SU-DHL-6 (cell line): ENCODE measurements around the gene CABP4.

ENCODE experiments used
- H2AFZ ChIP-seq: fragments of 200-600 bp; sonication (generic); 2 replicates; pipeline ENCODE4 v1.6.1; 2014; ENCODE audit warnings: low read depth, mild to moderate bottlenecking, moderate library complexity, mixed read lengths, antibody characterized with exemption, low read length; ENCODE audit not compliant: severe bottlenecking
- H3F3A ChIP-seq: fragments of 200-600 bp; shearing (Covaris generic); 2 replicates; pipeline ENCODE4 v1.6.0; 2016; ENCODE audit warnings: antibody characterized with exemption, mild to moderate bottlenecking; ENCODE audit not compliant: insufficient read depth
- H3K27ac ChIP-seq: fragments of 200-600 bp; sonication (generic); 2 replicates; pipeline ENCODE4 v1.5.1; 2016; ENCODE audit warnings: low read depth, mild to moderate bottlenecking, low read length, moderate library complexity, mixed read lengths
- H3K27me3 ChIP-seq: fragments of 200-600 bp; sonication (generic), shearing (Covaris generic); 2 replicates; pipeline ENCODE4 v1.6.0; 2014; ENCODE audit warnings: mild to moderate bottlenecking, low read length
- H3K36me3 ChIP-seq: fragments of 200-600 bp; sonication (generic); 2 replicates; pipeline ENCODE4 v1.6.1; 2014; ENCODE audit warnings: mild to moderate bottlenecking, low read length, mixed read lengths
- H3K4me2 ChIP-seq: fragments of 300-600, 200-600 bp; shearing (Covaris generic), sonication (generic); 2 replicates; pipeline ENCODE4 v1.6.0; 2014; ENCODE audit warnings: low read length, low read depth, mild to moderate bottlenecking; ENCODE audit not compliant: poor library complexity, severe bottlenecking
- H3K4me3 ChIP-seq: fragments of 200-600 bp; sonication (generic); 2 replicates; pipeline ENCODE4 v1.5.1; 2014; ENCODE audit warnings: antibody characterized with exemption, low read length, mild to moderate bottlenecking, mixed read lengths; ENCODE audit not compliant: insufficient read depth, poor library complexity, severe bottlenecking
- H3K79me2 ChIP-seq: fragments of 200-600 bp; sonication (generic); 2 replicates; pipeline ENCODE4 v1.6.1; 2014; ENCODE audit warnings: mild to moderate bottlenecking, low read length, moderate library complexity; ENCODE audit not compliant: insufficient read depth
- H3K9ac ChIP-seq: fragments of 200-600 bp; sonication (generic); 2 replicates; pipeline ENCODE4 v1.7.0; 2014; ENCODE audit warnings: mild to moderate bottlenecking, low read length
- H3K9me2 ChIP-seq: fragments of 200-600 bp; sonication (generic); replicated peaks from 2 replicates; pipeline ENCODE4 v1.6.1; 2014; ENCODE audit warnings: low read length; ENCODE audit not compliant: insufficient read depth
- H3K9me3 ChIP-seq: fragments of 200-600 bp; sonication (generic); 2 replicates; pipeline ENCODE4 v1.6.1; 2014; ENCODE audit warnings: low read length, mixed read lengths; ENCODE audit not compliant: insufficient read depth
- H4K20me1 ChIP-seq: fragments of 200-600 bp; sonication (generic); 2 replicates; pipeline ENCODE4 v1.6.1; 2014; ENCODE audit warnings: low read depth, mild to moderate bottlenecking, antibody characterized with exemption, low read length, moderate library complexity, mixed read lengths
- CTCF ChIP-seq: fragments of 200-600 bp; sonication (generic); IDR thresholded peaks from one replicate; pipeline ENCODE4 v1.5.1; 2017; ENCODE audit warnings: antibody characterized with exemption, mild to moderate bottlenecking, low read length, moderate library complexity; ENCODE audit not compliant: insufficient read depth, poor library complexity, severe bottlenecking
- EZH2phosphoT487 ChIP-seq: fragments of 200-600 bp; sonication (generic), shearing (Covaris generic); conservative IDR thresholded peaks from 2 replicates; pipeline ENCODE4 v1.6.1; 2018; ENCODE audit warnings: mild to moderate bottlenecking, antibody characterized with exemption, low read length, moderate library complexity, mixed read lengths

CABP4 gene

DNA sequence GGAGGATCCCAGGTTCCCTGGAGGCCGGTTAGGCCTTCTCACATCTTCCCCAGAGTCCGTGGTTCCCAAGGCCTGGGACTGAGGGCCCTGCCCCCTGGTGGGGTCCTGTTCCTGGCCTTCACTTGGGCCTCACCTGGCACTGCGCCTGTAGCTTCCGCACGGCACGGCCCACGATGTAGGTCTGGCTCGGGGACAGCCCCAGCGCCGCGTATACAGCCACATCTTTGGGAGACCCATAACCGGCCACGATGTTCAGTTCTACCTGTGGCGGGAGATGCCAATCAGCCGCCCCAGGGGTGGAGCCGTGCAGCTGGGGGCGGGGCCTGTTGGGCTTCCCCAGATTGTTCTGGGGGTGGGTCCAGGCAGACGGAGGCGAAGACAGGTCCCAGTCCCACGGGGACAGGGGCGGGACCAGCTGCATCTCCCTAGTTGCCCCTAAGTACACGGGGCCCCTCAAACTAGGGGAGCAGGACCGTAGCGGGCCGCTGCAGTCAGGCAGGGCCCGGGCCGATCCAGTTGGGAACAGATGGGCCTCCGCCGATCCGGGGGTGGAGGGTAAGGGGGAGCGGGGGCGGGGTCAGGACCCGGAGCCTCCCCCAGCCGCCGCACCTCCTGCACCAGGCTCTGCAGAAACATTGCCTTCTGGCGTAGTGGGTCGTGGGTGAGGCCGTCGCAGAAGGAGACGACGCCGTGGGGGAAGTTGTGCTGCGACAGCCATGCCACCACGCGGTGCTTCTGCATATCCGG is 37.8 kb downstream of the CABP4 start:
- H4K20me1 ChIP-seq = no peaks in the 10 kb centered on the region
- H3K9me2 ChIP-seq = no peaks in the 10 kb centered on the region
- TF ChIP-seq EZH2phosphoT487 (no peak), CTCF (no peak)
- no peaks in the 10 kb centered on the region for H3F3A ChIP-seq
- no peak overlapping the region for H2AFZ ChIP-seq
- H3K4me3 ChIP-seq = no peak overlapping the region
- no peaks in the 10 kb centered on the region for H3K27me3 ChIP-seq
- H3K36me3 ChIP-seq = no peaks in the 10 kb centered on the region
- no peak overlapping the region for H3K9ac ChIP-seq
- no peaks in the 10 kb centered on the region for H3K79me2 ChIP-seq
- H3K4me2 ChIP-seq = no peak overlapping the region
- H3K27ac ChIP-seq = no peak overlapping the region
- no peaks in the 10 kb centered on the region for H3K9me3 ChIP-seq

GRCh38 chr11:67493548-67494370 is 38.6 kb downstream of the CABP4 start:
- Histone ChIP-seq H3K36me3 (no peaks in the 10 kb centered on the region), H3K27ac (no peak overlapping the region), H3K4me3 (no peak overlapping the region), H3K79me2 (no peaks in the 10 kb centered on the region), H3K9ac (no peak overlapping the region), H4K20me1 (no peaks in the 10 kb centered on the region), H3K27me3 (no peaks in the 10 kb centered on the region), H3K9me3 (no peaks in the 10 kb centered on the region), H3K4me2 (no peak overlapping the region), H3F3A (no peaks in the 10 kb centered on the region), H2AFZ (no peak overlapping the region), H3K9me2 (no peaks in the 10 kb centered on the region)
- no peak for TF ChIP-seq CTCF
- TF ChIP-seq EZH2phosphoT487 = no peak

- no peak overlapping the region for H3K27ac ChIP-seq
- H3K36me3 ChIP-seq = no peaks in the 10 kb centered on the region
- H3F3A ChIP-seq = no peaks in the 10 kb centered on the region
Measured at GRCh38 chr11:67494371-67495233, 39.4 kb downstream of the CABP4 start.

More at GRCh38 chr11:67494371-67495233, 39.4 kb downstream of the CABP4 start:
- Histone ChIP-seq H3K9me3 (no peaks in the 10 kb centered on the region), H4K20me1 (no peaks in the 10 kb centered on the region), H2AFZ (no peak overlapping the region), H3K79me2 (no peaks in the 10 kb centered on the region), H3K9me2 (no peaks in the 10 kb centered on the region), H3K27me3 (no peaks in the 10 kb centered on the region), H3K4me2 (no peak overlapping the region), H3K9ac (no peak overlapping the region), H3K4me3 (no peak overlapping the region)
- TF ChIP-seq EZH2phosphoT487 = no peak
- TF ChIP-seq CTCF = no peak
